GM23248 (cell line): ENCODE measurements around the gene CIRBP. TPM values are rescaled to one million over a fixed set of nuclear protein-coding genes. Genes with fewer than 3 reads are reported as not detected.
A peak's percentile ranks its signal among the peaks of the same experiment; 100 is the strongest.

Source experiments
- DNase-seq: peaks from one replicate; pipeline ENCODE4 v3.0.0-alpha.2; 2015
- H2AFZ ChIP-seq: fragments of 200-600 bp; sonication (generic); 2 replicates; pipeline ENCODE4 v1.6.1; 2016; ENCODE audit warnings: antibody characterized with exemption
- H3F3A ChIP-seq: fragments of 200-600 bp; sonication (generic); 2 replicates; pipeline ENCODE4 v1.6.1; 2016; ENCODE audit warnings: mild to moderate bottlenecking, antibody characterized with exemption, mixed run types; ENCODE audit not compliant: insufficient read depth
- H3K27ac ChIP-seq: fragments of 200-600 bp; sonication (generic); 2 replicates; pipeline ENCODE4 v1.5.1; 2016; ENCODE audit warnings: mild to moderate bottlenecking
- H3K27me3 ChIP-seq: fragments of 200-600 bp; sonication (generic); replicated peaks from 2 replicates; pipeline ENCODE4 v1.6.1; 2016; ENCODE audit warnings: mild to moderate bottlenecking; ENCODE audit not compliant: insufficient read depth
- H3K36me3 ChIP-seq: fragments of 200-600 bp; sonication (generic); 2 replicates; pipeline ENCODE4 v1.6.1; 2016; ENCODE audit warnings: low read depth, mild to moderate bottlenecking
- H3K4me1 ChIP-seq: fragments of 200-600 bp; sonication (generic); 2 replicates; pipeline ENCODE4 v1.6.1; 2016; ENCODE audit warnings: mild to moderate bottlenecking; ENCODE audit not compliant: insufficient read depth
- H3K4me2 ChIP-seq: fragments of 200-600 bp; sonication (generic); one replicate; pipeline ENCODE4 v1.6.1; 2016; ENCODE audit warnings: mild to moderate bottlenecking; ENCODE audit not compliant: unreplicated experiment
- H3K4me3 ChIP-seq: fragments of 200-600 bp; sonication (generic); 2 replicates; pipeline ENCODE4 v1.5.1; 2016; ENCODE audit warnings: mild to moderate bottlenecking
- H3K79me2 ChIP-seq: fragments of 200-600 bp; sonication (generic); 2 replicates; pipeline ENCODE4 v1.6.1; 2016; ENCODE audit warnings: mild to moderate bottlenecking; ENCODE audit not compliant: insufficient read depth
- H3K9ac ChIP-seq: fragments of 200-600 bp; sonication (generic); 2 replicates; pipeline ENCODE4 v1.6.1; 2016; ENCODE audit warnings: mild to moderate bottlenecking
- H3K9me2 ChIP-seq: fragments of 200-600 bp; sonication (generic); 2 replicates; pipeline ENCODE4 v1.6.1; 2016; ENCODE audit warnings: mixed run types, mild to moderate bottlenecking, moderate library complexity; ENCODE audit not compliant: insufficient read depth
- H3K9me3 ChIP-seq: fragments of 200-600 bp; sonication (generic); one replicate; pipeline ENCODE4 v1.6.1; 2017; ENCODE audit warnings: low read depth
- H4K20me1 ChIP-seq: fragments of 200-600 bp; sonication (generic); 2 replicates; pipeline ENCODE4 v1.6.0; 2016; ENCODE audit not compliant: insufficient read depth
- EZH2 ChIP-seq: fragments of 200-600 bp; sonication (generic); IDR thresholded peaks from 2 replicates; pipeline ENCODE4 v1.6.1; 2018; ENCODE audit warnings: antibody characterized with exemption, mild to moderate bottlenecking; ENCODE audit not compliant: insufficient read depth, poor library complexity, severe bottlenecking
- EZH2phosphoT487 ChIP-seq: fragments of 200-600 bp; sonication (generic); IDR thresholded peaks from 2 replicates; pipeline ENCODE4 v1.6.1; 2018; ENCODE audit warnings: antibody characterized with exemption, moderate library complexity, mild to moderate bottlenecking, low read depth; ENCODE audit not compliant: insufficient read depth
- WGBS, 2 experiments: methylation state at CpG; one replicate each; pipeline ENCODE4 v1.1.6; 2015 to 2017; ENCODE audit warnings: low lambda C conversion rate in 2 of 2, low coverage in 1 of 2; ENCODE audit errors: missing lambda C conversion rate in 2 of 2; 5-methylcytosine and 5-hydroxymethylcytosine counted together
- in situ Hi-C: fragments of 300-500 bp; cut with MboI; formaldehyde crosslinking; loops from 2 replicates; pipeline ENCODE4 v1.15.0; 2020
- polyA plus RNA-seq: library from polyadenylated mRNA; unstranded; fragments of >200 nt; fragmentation: Nextera tagmentation; extraction: Ambion mirVana; gene quantifications from 2 replicates; pipeline ENCODE4 v1.2.1, GENCODE V29; 2016
- total RNA-seq: library from RNA; depleted of rRNA; stranded (reverse); fragments of >200 nt; shearing (Covaris generic); gene quantifications from 2 replicates; pipeline ENCODE4 v1.2.3, GENCODE V29; 2014

The CIRBP gene
- total and polyA plus RNA-seq, 2 experiments from 2014 or later: 185 to 392 TPM

- H3K79me2 ChIP-seq: peaks cover 31% of the 10 kb centered on the region
- H3K9me3 ChIP-seq: no peaks in the 10 kb centered on the region
- H3F3A ChIP-seq: peaks cover 27% of the 10 kb centered on the region
- H3K9ac ChIP-seq: peak within 1 kb of the TSS; percentile 87
- 1 to 2% methylated on average over 60 to 65 of the region's 79 CpGs for WGBS, 2 experiments
- no peaks in the 10 kb centered on the region for H3K36me3 ChIP-seq
- no peak for TF ChIP-seq EZH2
- TF ChIP-seq EZH2phosphoT487: no peak
- peak within 1 kb of the TSS; percentile 81 for H3K4me3 ChIP-seq
- peak within 1 kb of the TSS; percentile 73 for H2AFZ ChIP-seq
- peak within 1 kb of the TSS; percentile 61 for H3K27ac ChIP-seq
- H3K4me1 ChIP-seq: peaks cover 32% of the 10 kb centered on the region
- H4K20me1 ChIP-seq: no peaks in the 10 kb centered on the region
- peak within 1 kb of the TSS; percentile 78 for H3K4me2 ChIP-seq
- H3K9me2 ChIP-seq: no peaks in the 10 kb centered on the region
- peak; percentile 98 for DNase-seq
- in situ Hi-C loops: no loop called here
- H3K27me3 ChIP-seq: no peaks in the 10 kb centered on the region
Observed at GRCh38 chr19:1241417-1242095, 27.6 kb upstream of the CIRBP start, which contains the start of gene ATP5F1D. Gene ATP5F1D (plus strand): TSS chr19:1241751. CDS start chr19:1241851, 100 bp downstream.

- H3K4me2 ChIP-seq: peak overlapping the region; percentile 78
- peaks cover 37% of the 10 kb centered on the region for H3K4me1 ChIP-seq
- peak overlapping the region; percentile 59 for H3K4me3 ChIP-seq
- in situ Hi-C loops: no loop called here
- TF ChIP-seq EZH2phosphoT487 (no peak), EZH2 (no peak)
- no peaks in the 10 kb centered on the region for H3K36me3 ChIP-seq
- H3K9me2 ChIP-seq: no peaks in the 10 kb centered on the region
- H4K20me1 ChIP-seq: no peaks in the 10 kb centered on the region
- no peaks in the 10 kb centered on the region for H3K27me3 ChIP-seq
- WGBS, 2 experiments: 27 to 42% methylated on average over 17 to 33 of the region's 33 CpGs
- peak overlapping the region; percentile 67 for H3K27ac ChIP-seq
- peak; percentile 94 for DNase-seq
- H3K9me3 ChIP-seq: no peaks in the 10 kb centered on the region
- H2AFZ ChIP-seq: no peak overlapping the region
- peaks cover 25% of the 10 kb centered on the region for H3F3A ChIP-seq
- peaks cover 31% of the 10 kb centered on the region for H3K79me2 ChIP-seq
- peak overlapping the region; percentile 87 for H3K9ac ChIP-seq
Observed at GRCh38 chr19:1243768-1244692, 25.1 kb upstream of the CIRBP start.

- 13% methylated on average over 20 to 30 of the region's 31 CpGs for WGBS, 2 experiments
- H3K9me2 ChIP-seq: no peaks in the 10 kb centered on the region
- peaks cover 1% of the 10 kb centered on the region; the same call in 1 of the 2 replicates for H3K36me3 ChIP-seq
- peaks cover 18% of the 10 kb centered on the region for H3F3A ChIP-seq
- H4K20me1 ChIP-seq: no peaks in the 10 kb centered on the region
- H3K9ac ChIP-seq: peak overlapping the region; percentile 70
- no peaks in the 10 kb centered on the region for H3K9me3 ChIP-seq
- in situ Hi-C loops: no loop called here
- TF ChIP-seq EZH2: no peak
- TF ChIP-seq EZH2phosphoT487: no peak
- peaks cover 33% of the 10 kb centered on the region for H3K79me2 ChIP-seq
- H3K4me3 ChIP-seq: peak overlapping the region; percentile 59
- no peak overlapping the region for H2AFZ ChIP-seq
- no peaks in the 10 kb centered on the region for H3K27me3 ChIP-seq
- peak overlapping the region; percentile 77 for H3K4me2 ChIP-seq
- H3K4me1 ChIP-seq: peaks cover 37% of the 10 kb centered on the region
- peak; percentile 65 for DNase-seq
- peak overlapping the region; percentile 67 for H3K27ac ChIP-seq
Observed at GRCh38 chr19:1244693-1245451, 24.3 kb upstream of the CIRBP start.
